GM21367 (cell line): ENCODE data around the gene SLC25A13.
"Not testable (repeated sequence)": the region's sequence is repeated elsewhere in the genome, so short reads cannot be mapped to it uniquely, and the experiment has no call there.

Experiments used
- ATAC-seq: cut with Tn5 transposase; IDR thresholded peaks from one replicate; pipeline ENCODE4 v1.9.1; 2021; ENCODE audit not compliant: unreplicated experiment

The SLC25A13 gene

GRCh38 chr7:96173781-96174180 is 148.1 kb downstream of the SLC25A13 start:
- no peak for ATAC-seq

- ATAC-seq: no peak
These were observed 152.5 kb downstream of the SLC25A13 start for GRCh38 chr7:96169439-96169838.

- ATAC-seq: no peak
These were observed 154.5 kb downstream of the SLC25A13 start for GRCh38 chr7:96167424-96167823.

- ATAC-seq: no peak
These were observed 160.0 kb downstream of the SLC25A13 start for GRCh38 chr7:96161897-96162296.

- no peak for ATAC-seq
These were observed 164.0 kb downstream of the SLC25A13 start for GRCh38 chr7:96157856-96158255.

GRCh38 chr7:96154506-96154905 is 167.4 kb downstream of the SLC25A13 start:
- ATAC-seq: not testable (repeated sequence)

GRCh38 chr7:96152706-96153105 is 169.2 kb downstream of the SLC25A13 start:
- no peak for ATAC-seq

GRCh38 chr7:96151889-96152288 is 170.0 kb downstream of the SLC25A13 start:
- ATAC-seq: no peak

- no peak for ATAC-seq
These were observed 177.7 kb downstream of the SLC25A13 start for GRCh38 chr7:96144260-96144526.

- no peak for ATAC-seq
These were observed 178.2 kb downstream of the SLC25A13 start for GRCh38 chr7:96143495-96144259.

- no peak for ATAC-seq
These were observed 185.2 kb downstream of the SLC25A13 start for GRCh38 chr7:96136600-96137239.

GRCh38 chr7:96135241-96135640 is 186.7 kb downstream of the SLC25A13 start:
- no peak for ATAC-seq

GRCh38 chr7:96131525-96131924 is 190.4 kb downstream of the SLC25A13 start:
- ATAC-seq: no peak

GRCh38 chr7:96127746-96128145 is 194.2 kb downstream of the SLC25A13 start:
- no peak for ATAC-seq

GRCh38 chr7:96126382-96126781 is 195.5 kb downstream of the SLC25A13 start:
- no peak for ATAC-seq

GRCh38 chr7:96122746-96123145 is 199.2 kb downstream of the SLC25A13 start:
- ATAC-seq: no peak

- no peak for ATAC-seq
These were observed 200.1 kb downstream of the SLC25A13 start for GRCh38 chr7:96121752-96122151.

GRCh38 chr7:96120445-96121225 is 201.3 kb downstream of the SLC25A13 start:
- ATAC-seq: no peak

- ATAC-seq: no peak
These were observed 203.4 kb downstream of the SLC25A13 start for GRCh38 chr7:96118449-96119001.

- no peak for ATAC-seq
These were observed 205.7 kb downstream of the SLC25A13 start for GRCh38 chr7:96116173-96116572.

- no peak for ATAC-seq
These were observed 207.7 kb downstream of the SLC25A13 start for GRCh38 chr7:96114190-96114589.

GRCh38 chr7:96111405-96111804 is 210.5 kb downstream of the SLC25A13 start:
- ATAC-seq: no peak
